AG09309 (cell line): ENCODE measurements around the gene SFXN3.
A peak's percentile ranks its signal among the peaks of the same experiment; 100 is the strongest.

Experiments used
- DNase-seq: peaks from one replicate; pipeline ENCODE4 v3.0.0-alpha.2; 2010; ENCODE audit warnings: low read depth
- H3K4me3 ChIP-seq: 2 replicates; pipeline ENCODE4 v1.5.1; 2011; ENCODE audit warnings: mild to moderate bottlenecking, low read depth, low read length, moderate library complexity; ENCODE audit not compliant: control insufficient read depth
- TF ChIP-seq, protein P1 (sequence below): IDR thresholded peaks from 2 replicates; pipeline ENCODE4 v1.5.1; 2011; ENCODE audit warnings: mild to moderate bottlenecking, low read depth, low read length, inconsistent platforms; ENCODE audit not compliant: insufficient read depth, control insufficient read depth; ENCODE audit errors: missing control alignments

Gene SFXN3

DNA sequence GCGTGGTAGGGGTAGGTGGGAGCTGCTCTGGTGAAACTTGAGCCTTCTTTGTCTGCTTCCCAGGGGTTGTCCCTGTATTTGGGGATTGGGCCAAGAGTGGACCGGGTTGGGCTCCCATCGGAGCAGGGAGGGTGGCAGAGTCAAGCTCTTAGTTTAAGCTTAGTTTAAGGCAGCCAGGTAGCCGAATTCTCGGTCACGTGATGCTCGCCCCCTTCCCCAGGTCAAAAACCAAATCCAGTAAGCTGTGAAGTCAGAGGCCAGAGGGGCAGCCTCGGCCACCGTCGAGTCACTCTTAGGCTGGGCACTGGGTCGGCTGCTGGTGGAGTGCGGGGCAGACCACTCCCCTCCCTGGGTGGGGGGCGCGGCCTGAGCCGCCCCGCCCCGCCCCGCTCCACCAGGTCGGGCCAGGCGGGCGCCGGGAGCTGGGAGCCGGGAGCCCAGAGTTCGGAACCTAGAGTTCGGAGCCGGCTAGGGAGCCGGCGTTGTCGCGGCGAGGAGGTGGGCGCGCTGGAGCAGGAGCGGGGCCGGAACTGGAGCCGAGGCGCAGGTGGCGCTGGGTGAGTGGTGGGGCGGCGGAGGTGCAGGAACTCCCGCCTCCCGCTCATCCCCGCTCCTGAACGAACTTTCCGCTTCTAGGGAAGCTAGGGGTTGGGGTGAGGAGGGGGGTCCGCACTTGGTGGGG lies 34.2 kb upstream of the SFXN3 start:
- TF ChIP-seq, protein P1, sequence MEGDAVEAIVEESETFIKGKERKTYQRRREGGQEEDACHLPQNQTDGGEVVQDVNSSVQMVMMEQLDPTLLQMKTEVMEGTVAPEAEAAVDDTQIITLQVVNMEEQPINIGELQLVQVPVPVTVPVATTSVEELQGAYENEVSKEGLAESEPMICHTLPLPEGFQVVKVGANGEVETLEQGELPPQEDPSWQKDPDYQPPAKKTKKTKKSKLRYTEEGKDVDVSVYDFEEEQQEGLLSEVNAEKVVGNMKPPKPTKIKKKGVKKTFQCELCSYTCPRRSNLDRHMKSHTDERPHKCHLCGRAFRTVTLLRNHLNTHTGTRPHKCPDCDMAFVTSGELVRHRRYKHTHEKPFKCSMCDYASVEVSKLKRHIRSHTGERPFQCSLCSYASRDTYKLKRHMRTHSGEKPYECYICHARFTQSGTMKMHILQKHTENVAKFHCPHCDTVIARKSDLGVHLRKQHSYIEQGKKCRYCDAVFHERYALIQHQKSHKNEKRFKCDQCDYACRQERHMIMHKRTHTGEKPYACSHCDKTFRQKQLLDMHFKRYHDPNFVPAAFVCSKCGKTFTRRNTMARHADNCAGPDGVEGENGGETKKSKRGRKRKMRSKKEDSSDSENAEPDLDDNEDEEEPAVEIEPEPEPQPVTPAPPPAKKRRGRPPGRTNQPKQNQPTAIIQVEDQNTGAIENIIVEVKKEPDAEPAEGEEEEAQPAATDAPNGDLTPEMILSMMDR, result no peak
- H3K4me3 ChIP-seq, result peak overlapping the region; percentile 85
- DNase-seq, result no peak

DNA sequence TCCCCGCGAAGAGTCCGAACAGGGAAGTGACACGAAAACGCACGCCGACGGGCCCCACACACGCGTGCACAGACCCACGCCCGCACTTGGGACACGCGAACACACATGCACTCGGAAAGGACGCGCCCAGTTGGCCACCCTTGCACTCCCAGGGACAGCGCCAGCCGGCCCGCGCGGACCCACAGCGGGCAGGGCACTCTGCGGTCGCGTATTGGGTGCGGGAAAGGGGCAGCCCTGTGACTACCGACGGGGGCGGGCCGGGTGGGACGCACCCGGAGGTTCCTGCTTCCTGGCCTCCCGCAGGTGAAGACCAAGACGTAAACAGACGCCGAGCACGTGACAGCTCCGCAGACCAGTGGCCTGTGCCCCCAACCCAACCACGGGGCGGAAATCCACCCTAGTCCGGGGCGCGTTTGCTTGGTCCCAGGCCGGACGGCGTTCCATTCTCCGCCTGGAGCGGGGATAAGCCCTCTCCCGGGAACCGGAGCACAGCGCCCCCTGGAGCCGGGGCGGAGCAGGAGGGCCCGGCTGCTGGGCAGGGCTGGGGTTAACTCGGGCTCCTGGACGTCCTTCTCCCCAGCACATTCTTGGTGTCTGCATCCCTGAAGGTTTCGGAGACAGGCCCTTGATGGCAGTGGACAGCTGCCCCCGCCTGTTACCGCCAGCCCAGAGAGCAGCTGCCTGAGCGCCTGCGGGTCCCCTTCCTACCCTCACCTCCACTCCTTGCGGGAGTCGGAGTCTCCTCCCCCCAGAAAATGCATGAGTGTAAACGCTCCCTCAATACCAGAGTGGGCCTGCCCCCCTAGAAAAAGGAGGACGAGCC lies 33.5 kb upstream of the SFXN3 start:
- peak; percentile 37 for DNase-seq
- H3K4me3 ChIP-seq, result peak overlapping the region; percentile 85
- TF ChIP-seq, protein P1, result peak; percentile 96

DNA sequence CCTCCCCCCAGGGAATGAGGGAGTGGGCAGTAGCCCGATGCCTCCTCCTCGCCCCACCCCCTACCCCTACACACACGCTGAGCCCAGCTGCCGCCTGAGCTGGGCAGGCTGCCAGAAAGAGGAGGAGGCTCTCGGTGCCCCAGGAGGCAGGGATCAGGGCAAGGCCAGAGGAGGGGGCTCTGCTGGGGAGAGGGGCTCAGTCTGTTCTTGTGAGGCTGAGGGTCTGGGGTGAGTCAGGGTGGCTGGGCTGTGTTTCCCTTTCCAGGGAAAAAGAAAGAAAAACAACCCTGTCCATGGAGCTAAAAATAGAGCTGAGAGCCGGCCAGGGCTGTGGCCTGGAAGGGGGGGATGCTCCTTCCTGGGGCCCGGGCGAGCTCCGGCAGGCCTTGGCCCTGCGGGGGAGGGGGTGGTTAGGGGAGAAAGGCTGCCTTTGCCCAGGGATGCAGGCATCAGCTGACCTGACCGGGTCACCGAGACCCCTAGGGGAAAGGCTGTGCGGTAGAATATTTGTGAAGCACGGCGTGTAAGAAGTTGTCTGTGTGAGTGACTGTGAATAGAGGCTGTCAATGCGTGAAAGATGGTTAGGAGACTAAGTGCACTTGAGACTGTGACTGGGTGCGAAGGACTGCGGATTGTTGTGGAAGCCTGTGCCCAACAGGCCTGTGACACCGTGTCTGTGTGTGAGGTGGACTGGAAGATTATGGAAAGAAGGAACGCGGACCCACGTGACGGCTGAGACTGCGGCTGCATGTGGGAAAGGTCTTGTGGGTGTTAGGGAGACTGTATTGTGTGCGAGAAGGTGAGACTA lies 32.6 kb upstream of the SFXN3 start:
- DNase-seq, result peak; percentile 32
- H3K4me3 ChIP-seq, result peak overlapping the region; percentile 85
- TF ChIP-seq, protein P1, result no peak

DNA sequence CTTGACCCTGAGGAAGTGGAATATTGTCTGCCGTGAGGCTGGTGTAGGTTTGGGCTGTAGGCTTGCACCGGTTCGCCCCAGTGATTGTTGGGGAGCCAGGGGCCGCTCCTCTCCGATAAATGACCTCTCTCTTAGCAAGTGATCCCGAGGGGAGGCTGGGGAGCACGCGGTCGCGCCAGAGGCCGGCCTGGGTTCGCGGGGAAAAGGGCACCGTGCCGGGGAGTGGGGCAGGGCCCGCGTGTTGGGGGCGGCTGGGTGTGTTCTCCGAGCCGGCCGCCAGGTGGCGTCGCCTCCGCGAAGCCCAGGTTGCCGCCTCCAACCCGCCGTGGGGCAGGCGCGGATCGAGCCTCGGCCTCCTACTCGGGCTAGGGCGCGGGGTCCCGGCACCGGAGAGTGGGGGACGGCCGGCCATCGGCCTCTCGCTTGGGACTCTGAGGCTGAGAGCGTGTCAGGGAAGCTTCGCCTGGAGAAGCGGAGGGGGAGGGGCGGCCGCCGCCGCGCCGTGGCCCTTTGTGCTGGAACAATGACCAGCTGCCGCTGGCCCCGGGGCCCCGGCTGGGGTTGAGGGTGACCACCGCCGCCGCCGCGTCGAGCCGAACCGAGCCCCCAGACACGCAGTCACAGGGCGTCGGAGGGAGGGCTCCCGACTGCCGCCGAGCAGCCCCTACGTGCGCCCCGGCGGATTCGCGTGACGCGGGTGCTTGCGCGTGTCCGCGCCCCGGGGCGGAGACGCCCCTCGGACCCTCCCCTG lies 31.9 kb upstream of the SFXN3 start:
- peak; percentile 41 for DNase-seq
- peak overlapping the region; percentile 85 for H3K4me3 ChIP-seq
- TF ChIP-seq, protein P1, result peak; percentile 58

DNA sequence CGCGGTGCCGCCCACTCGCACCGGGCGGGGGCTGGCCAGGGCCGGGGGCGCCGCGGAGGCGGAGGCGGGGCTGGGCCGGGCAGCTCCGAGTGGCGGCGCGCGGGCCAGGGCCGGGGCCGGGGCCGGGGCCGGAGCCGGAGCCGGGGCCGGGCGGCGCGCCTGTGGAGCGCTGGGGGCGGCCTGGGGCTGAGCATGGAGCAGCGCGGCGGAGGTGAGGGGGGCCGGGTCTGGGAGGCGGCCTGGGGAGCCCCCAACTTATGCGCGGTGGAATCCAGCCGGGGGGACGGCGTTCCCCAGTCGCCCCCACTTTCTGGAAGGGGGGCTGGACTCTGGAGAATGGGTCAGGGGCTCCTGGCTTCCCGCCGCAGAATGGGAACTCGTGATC lies 31.3 kb upstream of the SFXN3 start, which contains the start of gene LZTS2:
Gene LZTS2 (plus strand): TSS at position 67 of the 385 bp plus-strand sequence. CDS start 2,731 bp downstream, outside the sequence.
- DNase-seq, result no peak
- H3K4me3 ChIP-seq, result peak within 1 kb of the TSS; percentile 85
- TF ChIP-seq, protein P1, result no peak
